RWPE2 (cell line): ENCODE data around the gene CDR2.
A peak's percentile ranks its signal among the peaks of the same experiment; 100 is the strongest.
"Not testable (repeated sequence)": the region's sequence is repeated elsewhere in the genome, so short reads cannot be mapped to it uniquely, and the experiment has no call there.

Experiments used
- ATAC-seq: fragments of 200-7000 bp; cut with Tn5 transposase; 3 replicates; pipeline ENCODE4 v1.9.1; 2021; ENCODE audit warnings: low read depth
- DNase-seq: peaks from one replicate; pipeline ENCODE4 v3.0.0-alpha.2; 2020; ENCODE audit warnings: low spot score
- H3K27ac ChIP-seq: fragments of 450-650 bp; 2 replicates; pipeline ENCODE4 v1.5.1; 2017; ENCODE audit warnings: mild to moderate bottlenecking; ENCODE audit not compliant: poor library complexity, severe bottlenecking
- H3K27me3 ChIP-seq: fragments of 250-450 bp; sonication (Bioruptor Pico); 2 replicates; pipeline ENCODE4 v1.5.1; 2021; ENCODE audit warnings: mild to moderate bottlenecking, moderate library complexity; ENCODE audit not compliant: insufficient read depth, poor library complexity, severe bottlenecking
- H3K36me3 ChIP-seq: fragments of 250-450 bp; sonication (Bioruptor Pico); 2 replicates; pipeline ENCODE4 v1.5.1; 2020; ENCODE audit warnings: low read depth, mild to moderate bottlenecking, moderate library complexity
- H3K4me1 ChIP-seq: fragments of 250-450 bp; sonication (Bioruptor Pico); 2 replicates; pipeline ENCODE4 v1.5.1; 2021; ENCODE audit warnings: mild to moderate bottlenecking, moderate library complexity; ENCODE audit not compliant: insufficient read depth, poor library complexity, severe bottlenecking
- H3K4me3 ChIP-seq: fragments of 250-450 bp; sonication (Bioruptor Pico); 2 replicates; pipeline ENCODE4 v1.5.1; 2021; ENCODE audit warnings: mild to moderate bottlenecking, moderate library complexity; ENCODE audit not compliant: severe bottlenecking
- H3K9me3 ChIP-seq: fragments of 250-450 bp; sonication (Bioruptor Pico); 2 replicates; pipeline ENCODE4 v1.5.1; 2021; ENCODE audit warnings: mild to moderate bottlenecking, moderate library complexity; ENCODE audit not compliant: severe bottlenecking
- TF ChIP-seq, protein P1 (sequence below): fragments of 450-650 bp; IDR thresholded peaks from one replicate; pipeline ENCODE4 v1.5.1; 2017; ENCODE audit warnings: mild to moderate bottlenecking, moderate library complexity; ENCODE audit not compliant: poor library complexity, severe bottlenecking

The CDR2 gene

DNA sequence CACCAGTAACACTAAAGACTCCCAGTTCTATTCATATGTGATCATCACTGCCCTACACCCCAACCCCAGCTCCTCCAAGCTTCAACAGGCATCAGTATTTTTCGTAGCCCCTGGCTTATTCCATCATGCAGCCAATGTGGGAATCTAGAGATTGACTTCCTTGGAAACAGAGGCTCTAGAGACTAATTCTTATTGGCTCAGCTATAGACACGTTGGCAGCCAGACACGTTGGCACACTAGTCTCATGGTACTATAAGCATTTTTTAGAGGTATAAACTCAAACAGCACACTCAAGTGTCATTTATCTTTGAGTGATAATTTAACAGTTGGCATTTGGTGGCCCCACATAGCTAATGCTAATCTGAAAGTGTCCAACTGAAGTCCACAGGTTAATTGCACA lies 44.4 kb upstream of the CDR2 start:
- ATAC-seq (no peak), DNase-seq (no peak)
- H3K27me3 ChIP-seq = no peaks in the 10 kb centered on the region
- TF ChIP-seq, protein P1, sequence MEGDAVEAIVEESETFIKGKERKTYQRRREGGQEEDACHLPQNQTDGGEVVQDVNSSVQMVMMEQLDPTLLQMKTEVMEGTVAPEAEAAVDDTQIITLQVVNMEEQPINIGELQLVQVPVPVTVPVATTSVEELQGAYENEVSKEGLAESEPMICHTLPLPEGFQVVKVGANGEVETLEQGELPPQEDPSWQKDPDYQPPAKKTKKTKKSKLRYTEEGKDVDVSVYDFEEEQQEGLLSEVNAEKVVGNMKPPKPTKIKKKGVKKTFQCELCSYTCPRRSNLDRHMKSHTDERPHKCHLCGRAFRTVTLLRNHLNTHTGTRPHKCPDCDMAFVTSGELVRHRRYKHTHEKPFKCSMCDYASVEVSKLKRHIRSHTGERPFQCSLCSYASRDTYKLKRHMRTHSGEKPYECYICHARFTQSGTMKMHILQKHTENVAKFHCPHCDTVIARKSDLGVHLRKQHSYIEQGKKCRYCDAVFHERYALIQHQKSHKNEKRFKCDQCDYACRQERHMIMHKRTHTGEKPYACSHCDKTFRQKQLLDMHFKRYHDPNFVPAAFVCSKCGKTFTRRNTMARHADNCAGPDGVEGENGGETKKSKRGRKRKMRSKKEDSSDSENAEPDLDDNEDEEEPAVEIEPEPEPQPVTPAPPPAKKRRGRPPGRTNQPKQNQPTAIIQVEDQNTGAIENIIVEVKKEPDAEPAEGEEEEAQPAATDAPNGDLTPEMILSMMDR = no peak
- H3K4me1 ChIP-seq = no peaks in the 10 kb centered on the region
- no peak overlapping the region for H3K27ac ChIP-seq
- H3K9me3 ChIP-seq = no peaks in the 10 kb centered on the region
- H3K36me3 ChIP-seq = no peaks in the 10 kb centered on the region
- H3K4me3 ChIP-seq = no peak overlapping the region

DNA sequence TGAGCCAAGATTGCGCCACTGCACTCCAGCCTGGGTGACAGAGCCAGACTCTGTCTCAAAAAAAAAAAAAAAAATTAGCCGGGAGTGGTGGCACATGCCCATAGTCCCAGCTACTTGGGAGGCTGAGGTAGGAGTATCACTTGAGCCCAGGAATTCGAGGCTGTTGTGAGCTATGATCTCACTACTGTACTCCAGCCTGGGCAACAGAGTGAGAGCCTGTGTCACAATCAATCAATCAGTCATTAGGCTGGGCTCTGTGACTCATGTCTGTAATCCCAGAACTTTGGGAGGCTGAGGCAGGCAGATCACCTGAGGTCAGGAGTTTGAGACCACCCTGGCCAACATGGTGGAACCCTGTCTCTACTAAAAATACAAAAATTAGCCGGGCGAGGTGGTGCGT lies 43.4 kb upstream of the CDR2 start:
- not testable (repeated sequence) for H3K27me3 ChIP-seq, H3K9me3 ChIP-seq, H3K4me1 ChIP-seq, H3K4me3 ChIP-seq, DNase-seq, H3K27ac ChIP-seq, ATAC-seq, H3K36me3 ChIP-seq

DNA sequence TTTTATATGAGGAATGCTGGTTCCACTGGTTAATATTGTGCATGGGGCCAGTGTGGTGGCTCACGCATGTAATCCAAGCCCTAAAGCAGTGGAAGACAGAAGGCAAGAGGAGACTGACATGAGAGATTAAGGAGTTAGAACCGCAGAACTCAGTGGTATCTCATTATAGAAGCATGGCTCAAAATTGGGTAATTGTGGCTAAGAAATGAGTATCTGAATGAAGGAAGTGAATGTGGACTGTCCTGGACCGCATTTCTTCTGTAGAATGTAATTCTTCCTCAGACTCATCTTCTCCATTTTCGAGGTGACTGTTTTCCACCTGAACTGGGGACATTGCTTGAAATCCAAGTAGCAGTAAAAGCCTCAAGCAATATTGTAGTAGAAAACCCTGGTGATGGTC lies 42.6 kb upstream of the CDR2 start:
- TF ChIP-seq, protein P1 = no peak
- no peaks in the 10 kb centered on the region for H3K4me1 ChIP-seq
- H3K9me3 ChIP-seq = no peaks in the 10 kb centered on the region
- no peaks in the 10 kb centered on the region for H3K27me3 ChIP-seq
- H3K27ac ChIP-seq = no peak overlapping the region
- no peak for ATAC-seq
- H3K36me3 ChIP-seq = no peaks in the 10 kb centered on the region
- H3K4me3 ChIP-seq = no peak overlapping the region
- no peak for DNase-seq

DNA sequence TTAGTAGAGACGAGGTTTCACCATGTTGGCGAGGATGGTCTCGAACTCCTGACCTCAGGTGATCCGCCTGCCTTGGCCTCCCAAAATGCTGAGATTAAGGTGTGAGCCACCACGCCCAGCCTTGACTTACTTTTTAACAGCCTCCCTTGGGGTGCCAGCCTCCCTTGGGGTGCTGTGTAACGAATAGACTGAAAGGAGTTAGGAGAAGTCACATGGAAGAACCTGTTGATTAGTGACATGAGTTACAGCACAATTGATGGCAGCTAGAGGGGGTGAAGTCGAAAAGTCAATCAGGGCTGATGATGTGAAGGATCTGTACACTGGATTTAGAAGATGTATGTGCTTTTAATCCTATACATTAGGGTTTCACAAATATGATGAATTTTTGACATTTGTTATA lies 39.4 kb upstream of the CDR2 start:
- ATAC-seq (no peak), DNase-seq (no peak)
- Histone ChIP-seq H3K36me3 (no peaks in the 10 kb centered on the region), H3K4me1 (no peaks in the 10 kb centered on the region), H3K27ac (no peak overlapping the region), H3K9me3 (no peaks in the 10 kb centered on the region), H3K4me3 (no peak overlapping the region), H3K27me3 (no peaks in the 10 kb centered on the region)
- TF ChIP-seq, protein P1 = no peak

DNA sequence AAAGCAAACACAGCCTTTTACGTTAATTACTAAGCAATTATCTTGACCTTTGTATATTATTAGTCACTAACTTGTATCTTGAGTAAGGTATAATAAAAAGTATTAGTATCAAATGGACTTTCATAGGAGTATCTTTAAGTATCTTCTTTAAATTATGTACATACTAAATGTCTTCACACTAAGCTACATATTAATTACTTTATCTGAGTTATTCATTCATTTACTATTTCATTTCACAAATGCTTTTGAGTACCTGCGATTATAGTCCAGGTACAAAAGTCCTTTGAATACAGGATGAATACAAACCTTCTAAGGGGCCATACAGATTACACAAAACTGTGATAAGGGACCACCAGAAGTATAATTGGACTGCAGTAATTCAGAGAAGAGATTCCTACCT lies 33.1 kb upstream of the CDR2 start:
- no peaks in the 10 kb centered on the region for H3K9me3 ChIP-seq
- no peaks in the 10 kb centered on the region for H3K27me3 ChIP-seq
- no peaks in the 10 kb centered on the region for H3K36me3 ChIP-seq
- no peak overlapping the region for H3K4me3 ChIP-seq
- no peak overlapping the region for H3K27ac ChIP-seq
- no peak for ATAC-seq
- peaks cover 10% of the 10 kb centered on the region for H3K4me1 ChIP-seq
- TF ChIP-seq, protein P1 = no peak
- no peak for DNase-seq

DNA sequence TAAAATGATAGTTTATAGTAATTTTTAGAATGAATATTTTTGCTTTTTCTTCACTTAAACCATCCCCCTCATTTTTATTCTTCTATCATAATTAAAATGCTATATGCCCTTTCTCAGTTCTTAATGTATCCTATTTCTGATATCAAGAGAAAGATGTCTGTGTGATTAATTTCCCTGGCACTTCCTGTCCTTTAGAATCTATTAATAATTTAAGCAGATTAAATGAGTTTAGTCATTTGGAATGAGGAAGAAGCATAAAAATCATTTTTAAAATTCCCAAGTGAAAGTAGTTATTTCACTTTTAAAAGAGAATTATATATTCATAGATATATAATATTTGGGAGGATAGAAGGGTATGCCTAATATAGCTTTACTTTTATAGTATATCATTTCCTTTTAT lies 27.8 kb upstream of the CDR2 start:
- TF ChIP-seq, protein P1 = no peak
- H3K4me3 ChIP-seq = no peak overlapping the region
- no peaks in the 10 kb centered on the region for H3K36me3 ChIP-seq
- H3K4me1 ChIP-seq = peaks cover 41% of the 10 kb centered on the region
- no peaks in the 10 kb centered on the region for H3K9me3 ChIP-seq
- no peaks in the 10 kb centered on the region for H3K27me3 ChIP-seq
- ATAC-seq (peak; percentile 47; the same call in 1 of the 3 replicates), DNase-seq (no peak)
- H3K27ac ChIP-seq = peak overlapping the region; percentile 84
